ENCODE data around the gene RPS6KA2. TPM values are rescaled to one million over a fixed set of nuclear protein-coding genes. Genes with fewer than 3 reads are reported as not detected.

Gene RPS6KA2
- total and polyA plus RNA-seq, 2 donors (not counting 1 experiment from before 2014, with no cell fraction given), result 2.2 to 16.0 TPM

DNA sequence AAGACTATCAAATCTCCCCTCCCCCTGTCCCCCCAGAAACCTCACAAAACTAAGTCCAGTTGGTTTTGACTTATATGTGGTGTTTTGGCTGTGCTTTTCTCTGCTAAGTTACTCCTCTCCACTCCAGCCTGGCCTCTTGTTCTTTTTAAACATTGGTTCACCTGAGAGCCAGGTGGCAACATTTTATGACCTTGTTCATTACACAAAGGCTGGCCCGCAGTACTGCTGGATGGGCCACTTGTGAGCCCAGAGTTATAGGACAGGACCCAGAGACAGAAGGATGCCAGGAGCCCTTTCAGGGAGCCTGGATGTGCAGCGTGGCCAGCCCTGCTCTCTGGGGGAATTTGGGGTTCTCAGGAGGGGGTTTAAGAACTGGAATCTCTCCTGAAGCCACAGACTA, 130.6 kb downstream of the RPS6KA2 start:
- Histone ChIP-seq H3K4me2 (replicated peaks; ENCODE audit: low read depth, low read length, poor library complexity, severe bottlenecking) (no peak overlapping the region), H3K79me2 (ENCODE audit: control insufficient read depth, insufficient read depth, low read length) (no peaks in the 10 kb centered on the region), H3K27me3 (replicated peaks in 1 of 4; ENCODE audit: control extremely low read depth in 1 of 4, control insufficient read depth in 3 of 4, insufficient read depth in 4 of 4, low read length in 3 of 4) (no peaks in the 10 kb centered on the region), H3K4me3 (ENCODE audit: control extremely low read depth in 1 of 5, extremely low read depth in 1 of 5, insufficient read depth in 1 of 5, low read depth in 2 of 5, low read length in 4 of 5) (no peak overlapping the region), H3K9ac (ENCODE audit: low read length) (no peak overlapping the region), H2AFZ (ENCODE audit: insufficient read depth, low read depth, low read length, poor library complexity, severe bottlenecking) (no peak overlapping the region), H3K9me3 (ENCODE audit: control extremely low read depth in 1 of 3, control insufficient read depth in 2 of 3, insufficient read depth in 1 of 3, low read length in 2 of 3) (peaks cover 0 to 13% (median 0%) of the 10 kb centered on the region in 3 donors), H3K27ac (ENCODE audit: low read length in 2 of 2) (no peak overlapping the region), H3K36me3 (replicated peaks in 1 of 2; ENCODE audit: control extremely low read depth in 1 of 2, control insufficient read depth in 1 of 2, extremely low read depth in 1 of 2, insufficient read depth in 2 of 2, low read length in 1 of 2) (no peaks in the 10 kb centered on the region), H4K20me1 (ENCODE audit: control insufficient read depth, insufficient read depth, low read length, poor library complexity, severe bottlenecking) (no peaks in the 10 kb centered on the region), H3K4me1 (ENCODE audit: control insufficient read depth in 2 of 2, insufficient read depth in 2 of 2, low read length in 2 of 2) (no peaks in the 10 kb centered on the region)
- Mint-ChIP-seq H3K4me1 (no peaks in the 10 kb centered on the region), H3K27me3 (no peaks in the 10 kb centered on the region), H3K9me3 (ENCODE audit: insufficient read depth) (no peaks in the 10 kb centered on the region), H3K4me3 (no peak overlapping the region), H3K27ac (no peak overlapping the region)
- POLR2A ChIA-PET, result no interaction called here
- intact Hi-C loops (cut with micrococcal nuclease), result no loop called here
- no peak for TF ChIP-seq EZH2 (IDR thresholded peaks at IDR 0.05; ENCODE audit: borderline replicate concordance, insufficient read depth, low read depth, low read length, poor library complexity, severe bottlenecking)
- TF ChIP-seq, protein P1, sequence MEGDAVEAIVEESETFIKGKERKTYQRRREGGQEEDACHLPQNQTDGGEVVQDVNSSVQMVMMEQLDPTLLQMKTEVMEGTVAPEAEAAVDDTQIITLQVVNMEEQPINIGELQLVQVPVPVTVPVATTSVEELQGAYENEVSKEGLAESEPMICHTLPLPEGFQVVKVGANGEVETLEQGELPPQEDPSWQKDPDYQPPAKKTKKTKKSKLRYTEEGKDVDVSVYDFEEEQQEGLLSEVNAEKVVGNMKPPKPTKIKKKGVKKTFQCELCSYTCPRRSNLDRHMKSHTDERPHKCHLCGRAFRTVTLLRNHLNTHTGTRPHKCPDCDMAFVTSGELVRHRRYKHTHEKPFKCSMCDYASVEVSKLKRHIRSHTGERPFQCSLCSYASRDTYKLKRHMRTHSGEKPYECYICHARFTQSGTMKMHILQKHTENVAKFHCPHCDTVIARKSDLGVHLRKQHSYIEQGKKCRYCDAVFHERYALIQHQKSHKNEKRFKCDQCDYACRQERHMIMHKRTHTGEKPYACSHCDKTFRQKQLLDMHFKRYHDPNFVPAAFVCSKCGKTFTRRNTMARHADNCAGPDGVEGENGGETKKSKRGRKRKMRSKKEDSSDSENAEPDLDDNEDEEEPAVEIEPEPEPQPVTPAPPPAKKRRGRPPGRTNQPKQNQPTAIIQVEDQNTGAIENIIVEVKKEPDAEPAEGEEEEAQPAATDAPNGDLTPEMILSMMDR (IDR thresholded peaks at IDR 0.05), result no peak
- no peak for ATAC-seq (ENCODE audit: low read depth)
- WGBS (ENCODE audit: insufficient coverage), result 76% methylated on average over 2 of the region's 2 CpGs
- CTCF ChIA-PET, result no interaction called here
- DNase-seq, result no peak

DNA sequence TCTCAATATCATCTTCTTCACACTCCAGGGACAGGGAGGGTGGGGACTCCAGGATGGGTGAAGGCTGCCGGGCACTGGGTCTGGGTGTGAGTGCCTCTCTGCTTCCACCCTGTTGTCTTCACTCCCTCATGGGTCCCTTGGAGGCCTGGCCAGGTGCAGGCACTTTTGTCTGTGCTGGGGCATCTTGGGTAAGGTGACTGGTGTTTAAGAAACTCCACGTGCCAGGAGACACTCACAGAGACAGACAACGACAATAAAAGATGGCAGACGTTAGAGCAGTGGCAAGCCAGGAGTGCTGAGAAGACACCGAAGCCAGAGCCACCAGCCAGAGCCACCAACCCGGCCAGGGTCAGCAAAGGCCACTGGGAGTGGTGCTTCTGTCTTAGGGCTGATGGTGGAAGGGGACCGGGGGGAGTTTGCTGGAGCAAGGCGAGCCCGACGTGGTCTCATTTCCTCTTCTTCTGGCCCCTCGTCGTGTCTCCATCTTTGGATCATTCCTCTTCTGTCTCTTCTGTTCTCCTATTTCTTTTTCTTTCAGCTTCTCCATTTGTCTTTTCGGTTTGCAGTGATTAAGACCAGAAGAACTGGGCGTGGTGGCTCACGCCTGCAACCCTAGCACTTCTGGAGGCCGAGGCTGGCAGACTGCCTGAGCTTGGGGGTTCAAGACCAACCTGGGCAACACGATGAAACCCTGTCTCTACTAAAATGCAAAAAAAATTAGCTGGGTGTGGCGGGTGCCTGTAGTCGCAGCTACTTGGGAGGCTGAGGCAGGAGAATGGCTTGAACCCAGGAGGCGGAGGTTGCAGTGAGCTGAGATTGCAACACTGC, 131.3 kb downstream of the RPS6KA2 start:
- TF ChIP-seq, protein P1 (IDR thresholded peaks at IDR 0.05), result no peak
- no peak for TF ChIP-seq EZH2 (IDR thresholded peaks at IDR 0.05; ENCODE audit: borderline replicate concordance, insufficient read depth, low read depth, low read length, poor library complexity, severe bottlenecking)
- no peak overlapping the region for H3K9ac ChIP-seq (ENCODE audit: low read length)
- no peak overlapping the region for H3K27ac ChIP-seq (ENCODE audit: low read length in 2 of 2)
- 93% methylated on average over 14 of the region's 20 CpGs for WGBS (ENCODE audit: insufficient coverage)
- no peak overlapping the region for H2AFZ ChIP-seq (ENCODE audit: insufficient read depth, low read depth, low read length, poor library complexity, severe bottlenecking)
- Mint-ChIP-seq H3K27ac (no peak overlapping the region), H3K4me1 (no peaks in the 10 kb centered on the region), H3K27me3 (no peaks in the 10 kb centered on the region), H3K9me3 (ENCODE audit: insufficient read depth) (no peaks in the 10 kb centered on the region), H3K4me3 (no peak overlapping the region)
- H3K4me3 ChIP-seq (ENCODE audit: control extremely low read depth in 1 of 5, extremely low read depth in 1 of 5, insufficient read depth in 1 of 5, low read depth in 2 of 5, low read length in 4 of 5), result no peak overlapping the region
- intact Hi-C loops (cut with micrococcal nuclease), result no loop called here
- no peaks in the 10 kb centered on the region for H3K36me3 ChIP-seq (replicated peaks in 1 of 2; ENCODE audit: control extremely low read depth in 1 of 2, control insufficient read depth in 1 of 2, extremely low read depth in 1 of 2, insufficient read depth in 2 of 2, low read length in 1 of 2)
- H4K20me1 ChIP-seq (ENCODE audit: control insufficient read depth, insufficient read depth, low read length, poor library complexity, severe bottlenecking), result no peaks in the 10 kb centered on the region
- POLR2A ChIA-PET, result no interaction called here
- ATAC-seq (ENCODE audit: low read depth) (no peak), DNase-seq (no peak)
- H3K4me2 ChIP-seq (replicated peaks; ENCODE audit: low read depth, low read length, poor library complexity, severe bottlenecking), result no peak overlapping the region
- CTCF ChIA-PET, result no interaction called here
- no peaks in the 10 kb centered on the region for H3K79me2 ChIP-seq (ENCODE audit: control insufficient read depth, insufficient read depth, low read length)
- no peaks in the 10 kb centered on the region for H3K4me1 ChIP-seq (ENCODE audit: control insufficient read depth in 2 of 2, insufficient read depth in 2 of 2, low read length in 2 of 2)
- peaks cover 0 to 13% (median 0%) of the 10 kb centered on the region in 3 donors for H3K9me3 ChIP-seq (ENCODE audit: control extremely low read depth in 1 of 3, control insufficient read depth in 2 of 3, insufficient read depth in 1 of 3, low read length in 2 of 3)
- no peaks in the 10 kb centered on the region for H3K27me3 ChIP-seq (replicated peaks in 1 of 4; ENCODE audit: control extremely low read depth in 1 of 4, control insufficient read depth in 3 of 4, insufficient read depth in 4 of 4, low read length in 3 of 4)

All from B cell (primary cell).